SK-N-SH (cell line): ENCODE results near the gene PARVA. TPM values are rescaled to one million over a fixed set of nuclear protein-coding genes. Genes with fewer than 3 reads are reported as not detected.

Experiments
- CTCF ChIA-PET: fragments of 300-600, 350-600 bp; formaldehyde crosslinking; extraction: SDS; loops from one replicate; lab custom pipeline; 2021; lab: Yijun Ruan, JAX
- POLR2A ChIA-PET: fragments of 350-600 bp; sonication (Branson Sonifier 250); formaldehyde crosslinking; extraction: SDS; loops from one replicate; lab custom pipeline; 2020; ENCODE audit warnings: antibody characterized with exemption, inconsistent platforms; lab: Yijun Ruan, JAX
- DNase-seq: peaks from one replicate; pipeline ENCODE4 v3.0.0; 2012
- H2AFZ ChIP-seq: fragments of 200-600 bp; sonication (generic); 2 replicates; pipeline ENCODE4 v1.8.1; 2016; ENCODE audit warnings: antibody characterized with exemption, mild to moderate bottlenecking, low read depth
- H3F3A ChIP-seq: fragments of 200-600 bp; sonication (generic); replicated peaks from 2 replicates; pipeline ENCODE3; 2016; ENCODE audit warnings: antibody characterized with exemption, mild to moderate bottlenecking; ENCODE audit not compliant: insufficient read depth
- H3K27ac ChIP-seq, 2 experiments: fragments of 200-500 bp in 1 of 2; fragments of 200-600 bp in 1 of 2; sonication (Bioruptor generic) in 1 of 2; sonication (generic), shearing (Covaris generic) in 1 of 2; 2 replicates each; pipeline versions ENCODE4 v1.5.1 to v1.6.1; 2014 to 2016; ENCODE audit warnings: low read depth in 2 of 2, inconsistent platforms in 1 of 2, low read length in 1 of 2, mild to moderate bottlenecking in 1 of 2, mixed read lengths in 1 of 2
- H3K27me3 ChIP-seq: fragments of 200-600 bp; sonication (generic), shearing (Covaris generic); 2 replicates; pipeline ENCODE4 v1.6.1; 2016; ENCODE audit warnings: mixed run types; ENCODE audit not compliant: insufficient read depth
- H3K36me3 ChIP-seq, 2 experiments: fragments of 200-500 bp in 1 of 2; fragments of 200-600 bp in 1 of 2; sonication (Bioruptor generic) in 1 of 2; sonication (generic) in 1 of 2; replicated peaks in 1 of 2; 2 replicates each; pipeline versions ENCODE3 to v1.5.1; 2014 to 2016; ENCODE audit warnings: low read length in 1 of 2, mild to moderate bottlenecking in 1 of 2; ENCODE audit not compliant: insufficient read depth in 2 of 2, control insufficient read depth in 1 of 2
- H3K4me1 ChIP-seq, 2 experiments: fragments of 200-500 bp in 1 of 2; fragments of 200-600 bp in 1 of 2; sonication (Bioruptor generic) in 1 of 2; sonication (generic), shearing (Covaris generic) in 1 of 2; 2 replicates each; pipeline versions ENCODE4 v1.5.1 to v1.6.1; 2014 to 2016; ENCODE audit warnings: low read depth in 1 of 2, low read length in 1 of 2, mixed run types in 1 of 2; ENCODE audit not compliant: insufficient read depth in 2 of 2, control insufficient read depth in 1 of 2
- H3K4me2 ChIP-seq: fragments of 200-600 bp; sonication (generic), shearing (Covaris generic); 2 replicates; pipeline ENCODE4 v1.6.1; 2017; ENCODE audit warnings: mixed run types
- H3K4me3 ChIP-seq, 2 experiments: fragments of 200-500 bp in 1 of 2; fragments of 200-600 bp in 1 of 2; sonication (Bioruptor generic) in 1 of 2; sonication (generic), shearing (Covaris generic) in 1 of 2; 2 replicates each; pipeline versions ENCODE4 v1.5.1 to v1.8.1; 2014 to 2016; ENCODE audit warnings: low read depth in 2 of 2, inconsistent platforms in 1 of 2, low read length in 1 of 2, mild to moderate bottlenecking in 1 of 2, mixed read lengths in 1 of 2, moderate library complexity in 1 of 2
- H3K79me2 ChIP-seq: fragments of 200-600 bp; sonication (generic); 2 replicates; pipeline ENCODE4 v1.8.1; 2017; ENCODE audit warnings: mild to moderate bottlenecking; ENCODE audit not compliant: insufficient read depth
- H3K9ac ChIP-seq: fragments of 200-600 bp; sonication (generic); 2 replicates; pipeline ENCODE4 v1.6.1; 2017; ENCODE audit warnings: mixed run types
- H3K9me2 ChIP-seq: fragments of 200-600 bp; sonication (generic); 2 replicates; pipeline ENCODE4 v1.6.1; 2017; ENCODE audit warnings: mixed run types
- H3K9me3 ChIP-seq: fragments of 200-600 bp; sonication (generic); 2 replicates; pipeline ENCODE4 v1.6.1; 2017; ENCODE audit warnings: mixed run types, mild to moderate bottlenecking, moderate library complexity
- H4K20me1 ChIP-seq: fragments of 200-600 bp; sonication (generic); 2 replicates; pipeline ENCODE4 v1.6.1; 2017; ENCODE audit warnings: mild to moderate bottlenecking, mixed run types; ENCODE audit not compliant: insufficient read depth
- EP300 ChIP-seq, 2 experiments: IDR thresholded peaks; 2 replicates each; pipeline versions ENCODE4 v1.4.0 to v1.6.1; 2012; ENCODE audit warnings: borderline replicate concordance in 1 of 2, low read depth in 1 of 2, low read length in 1 of 2
- FOXJ3 ChIP-seq: sonication (generic); formaldehyde crosslinking; IDR thresholded peaks from 2 replicates; pipeline ENCODE4 v1.5.1; 2020; ENCODE audit warnings: mild to moderate bottlenecking, missing genetic modification reagents
- FOXM1 ChIP-seq: IDR thresholded peaks from 2 replicates; pipeline ENCODE4 v1.4.0; 2012; ENCODE audit warnings: low read depth, mild to moderate bottlenecking
- MEF2A ChIP-seq: IDR thresholded peaks from 2 replicates; pipeline ENCODE4 v1.4.0; 2012; ENCODE audit warnings: low read depth, borderline replicate concordance
- MXI1 ChIP-seq: IDR thresholded peaks from 2 replicates; pipeline ENCODE4 v1.6.1; 2012; ENCODE audit warnings: mild to moderate bottlenecking, low read depth, low read length, improper control_type of control experiment
- POLR2AphosphoS5 ChIP-seq: IDR thresholded peaks from 2 replicates; pipeline ENCODE4 v1.6.1; 2012; ENCODE audit warnings: low read depth, low read length
- RFX5 ChIP-seq: IDR thresholded peaks from 2 replicates; pipeline ENCODE4 v1.6.1; 2012; ENCODE audit warnings: mild to moderate bottlenecking, improper control_type of control experiment, low read length
- SIN3A ChIP-seq: IDR thresholded peaks from 2 replicates; pipeline ENCODE4 v1.6.1; 2012; ENCODE audit warnings: low read depth, mild to moderate bottlenecking, low read length, moderate library complexity, borderline replicate concordance
- SMC3 ChIP-seq: IDR thresholded peaks from 2 replicates; pipeline ENCODE4 v1.6.1; 2012; ENCODE audit warnings: low read depth, low read length, improper control_type of control experiment
- TCF12 ChIP-seq: IDR thresholded peaks from 2 replicates; pipeline ENCODE4 v1.4.0; 2012
- TEAD4 ChIP-seq: IDR thresholded peaks from 2 replicates; pipeline ENCODE4 v1.4.0; 2012; ENCODE audit warnings: mild to moderate bottlenecking, borderline replicate concordance; ENCODE audit not compliant: insufficient read depth
- YY1 ChIP-seq: IDR thresholded peaks from 2 replicates; pipeline ENCODE4 v1.4.0; 2012; ENCODE audit warnings: low read depth, mild to moderate bottlenecking
- WGBS: methylation state at CpG from one replicate; pipeline ENCODE4 v1.1.6; 2017; ENCODE audit warnings: low lambda C conversion rate; 5-methylcytosine and 5-hydroxymethylcytosine counted together
- polyA plus RNA-seq, 3 experiments: library from polyadenylated mRNA; depleted of rRNA; stranded (reverse); fragments of >200 nt; gene quantifications; 2 replicates each; pipeline ENCODE4 v1.2.3, GENCODE V29; 2012
- TF ChIP-seq, protein P1 (sequence below): IDR thresholded peaks from 2 replicates; pipeline ENCODE4 v1.6.1; 2012; ENCODE audit warnings: mild to moderate bottlenecking, low read depth, low read length, moderate library complexity
- TF ChIP-seq, protein P2 (sequence below): fragments of 200-600 bp; sonication (generic); IDR thresholded peaks from 2 replicates; pipeline ENCODE4 v1.6.1; 2017; ENCODE audit warnings: antibody characterized with exemption, mild to moderate bottlenecking, moderate library complexity
- TF ChIP-seq, protein P3 (sequence below): fragments of 150-350 bp; IDR thresholded peaks from 2 replicates; pipeline ENCODE4 v1.6.1; 2016; ENCODE audit warnings: mild to moderate bottlenecking, low read depth, low read length
- TF ChIP-seq, protein P4 (sequence below): IDR thresholded peaks from 2 replicates; pipeline ENCODE4 v1.4.0; 2012; ENCODE audit warnings: low read depth, borderline replicate concordance

The PARVA gene
- polyA plus RNA-seq, 1 of the 3 experiments (the other 2 are of a cell fraction) = 27.6 TPM

DNA sequence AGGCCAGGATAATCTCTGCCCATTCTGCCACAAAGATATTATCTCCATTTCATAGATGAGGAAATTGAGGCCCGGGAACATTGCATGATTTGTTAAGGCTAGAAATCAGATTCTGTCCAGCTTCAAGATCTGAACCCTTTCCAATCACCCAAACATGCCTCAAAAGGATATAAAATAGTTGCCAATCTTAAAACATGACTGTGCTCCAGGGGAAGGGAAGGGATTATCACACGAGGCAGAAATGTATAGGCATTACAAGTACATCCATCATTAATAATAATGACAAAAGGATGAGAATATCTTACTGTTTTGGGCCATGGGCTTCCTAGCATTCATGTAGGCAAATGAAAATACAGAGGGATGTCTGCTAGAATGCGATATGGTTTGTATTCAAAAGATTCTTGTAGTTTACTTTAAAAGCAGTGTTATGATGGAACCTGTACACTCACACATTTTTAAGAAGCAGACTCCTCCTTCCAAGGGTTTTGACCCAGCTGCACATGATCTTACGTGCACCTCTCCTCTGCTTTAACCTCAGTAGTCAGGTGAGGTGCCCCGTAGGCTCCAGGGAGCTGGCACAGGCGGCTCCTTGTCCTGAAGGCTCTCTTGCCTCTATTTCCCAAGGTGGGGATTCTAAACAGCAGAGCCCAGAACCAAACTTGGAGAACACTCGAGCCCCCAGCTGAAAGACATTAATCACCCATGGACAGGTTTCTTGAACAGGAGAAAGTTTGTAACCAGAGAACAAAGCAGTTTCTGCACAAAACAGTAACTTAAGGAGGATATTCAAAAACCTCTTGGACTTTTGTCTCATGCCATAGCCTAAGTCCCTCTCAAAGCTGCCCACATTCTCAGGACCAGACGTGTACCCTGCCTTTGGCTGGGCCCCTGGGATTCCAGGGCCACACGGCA lies 36.0 kb downstream of the PARVA start:
- Histone ChIP-seq H3K9ac (no peak overlapping the region), H3K79me2 (peaks cover 85% of the 10 kb centered on the region), H3K9me2 (no peaks in the 10 kb centered on the region), H3K4me2 (0 out of 2 replicates have a peak overlapping the region, but pooled peaks have one; percentile 76), H3K9me3 (no peaks in the 10 kb centered on the region), H3K27ac (peak overlapping the region; percentile 88 to 99), H3K36me3 (no peaks in the 10 kb centered on the region), H3K27me3 (no peaks in the 10 kb centered on the region), H3K4me1 (peaks cover 44 to 46% of the 10 kb centered on the region in 2 experiments), H3F3A (peaks cover 20% of the 10 kb centered on the region), H4K20me1 (no peaks in the 10 kb centered on the region), H3K4me3 (no peak overlapping the region), H2AFZ (no peak overlapping the region)
- POLR2A ChIA-PET = no interaction called here
- TF ChIP-seq, protein P1, sequence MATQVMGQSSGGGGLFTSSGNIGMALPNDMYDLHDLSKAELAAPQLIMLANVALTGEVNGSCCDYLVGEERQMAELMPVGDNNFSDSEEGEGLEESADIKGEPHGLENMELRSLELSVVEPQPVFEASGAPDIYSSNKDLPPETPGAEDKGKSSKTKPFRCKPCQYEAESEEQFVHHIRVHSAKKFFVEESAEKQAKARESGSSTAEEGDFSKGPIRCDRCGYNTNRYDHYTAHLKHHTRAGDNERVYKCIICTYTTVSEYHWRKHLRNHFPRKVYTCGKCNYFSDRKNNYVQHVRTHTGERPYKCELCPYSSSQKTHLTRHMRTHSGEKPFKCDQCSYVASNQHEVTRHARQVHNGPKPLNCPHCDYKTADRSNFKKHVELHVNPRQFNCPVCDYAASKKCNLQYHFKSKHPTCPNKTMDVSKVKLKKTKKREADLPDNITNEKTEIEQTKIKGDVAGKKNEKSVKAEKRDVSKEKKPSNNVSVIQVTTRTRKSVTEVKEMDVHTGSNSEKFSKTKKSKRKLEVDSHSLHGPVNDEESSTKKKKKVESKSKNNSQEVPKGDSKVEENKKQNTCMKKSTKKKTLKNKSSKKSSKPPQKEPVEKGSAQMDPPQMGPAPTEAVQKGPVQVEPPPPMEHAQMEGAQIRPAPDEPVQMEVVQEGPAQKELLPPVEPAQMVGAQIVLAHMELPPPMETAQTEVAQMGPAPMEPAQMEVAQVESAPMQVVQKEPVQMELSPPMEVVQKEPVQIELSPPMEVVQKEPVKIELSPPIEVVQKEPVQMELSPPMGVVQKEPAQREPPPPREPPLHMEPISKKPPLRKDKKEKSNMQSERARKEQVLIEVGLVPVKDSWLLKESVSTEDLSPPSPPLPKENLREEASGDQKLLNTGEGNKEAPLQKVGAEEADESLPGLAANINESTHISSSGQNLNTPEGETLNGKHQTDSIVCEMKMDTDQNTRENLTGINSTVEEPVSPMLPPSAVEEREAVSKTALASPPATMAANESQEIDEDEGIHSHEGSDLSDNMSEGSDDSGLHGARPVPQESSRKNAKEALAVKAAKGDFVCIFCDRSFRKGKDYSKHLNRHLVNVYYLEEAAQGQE = no peak
- TF ChIP-seq YY1 (no peak), SMC3 (no peak), POLR2AphosphoS5 (no peak), FOXM1 (no peak)
- TF ChIP-seq, protein P2, sequence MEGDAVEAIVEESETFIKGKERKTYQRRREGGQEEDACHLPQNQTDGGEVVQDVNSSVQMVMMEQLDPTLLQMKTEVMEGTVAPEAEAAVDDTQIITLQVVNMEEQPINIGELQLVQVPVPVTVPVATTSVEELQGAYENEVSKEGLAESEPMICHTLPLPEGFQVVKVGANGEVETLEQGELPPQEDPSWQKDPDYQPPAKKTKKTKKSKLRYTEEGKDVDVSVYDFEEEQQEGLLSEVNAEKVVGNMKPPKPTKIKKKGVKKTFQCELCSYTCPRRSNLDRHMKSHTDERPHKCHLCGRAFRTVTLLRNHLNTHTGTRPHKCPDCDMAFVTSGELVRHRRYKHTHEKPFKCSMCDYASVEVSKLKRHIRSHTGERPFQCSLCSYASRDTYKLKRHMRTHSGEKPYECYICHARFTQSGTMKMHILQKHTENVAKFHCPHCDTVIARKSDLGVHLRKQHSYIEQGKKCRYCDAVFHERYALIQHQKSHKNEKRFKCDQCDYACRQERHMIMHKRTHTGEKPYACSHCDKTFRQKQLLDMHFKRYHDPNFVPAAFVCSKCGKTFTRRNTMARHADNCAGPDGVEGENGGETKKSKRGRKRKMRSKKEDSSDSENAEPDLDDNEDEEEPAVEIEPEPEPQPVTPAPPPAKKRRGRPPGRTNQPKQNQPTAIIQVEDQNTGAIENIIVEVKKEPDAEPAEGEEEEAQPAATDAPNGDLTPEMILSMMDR = no peak
- WGBS = 86% methylated on average over 8 of the region's 9 CpGs
- no peak for DNase-seq
- CTCF ChIA-PET = interaction anchor here (0.6 to 1.9 kb wide), 20 partner anchors 83 to 486 kb away, joined by 3 to 7 read pairs (median 3); partner anchors contain the start of gene TEAD1

DNA sequence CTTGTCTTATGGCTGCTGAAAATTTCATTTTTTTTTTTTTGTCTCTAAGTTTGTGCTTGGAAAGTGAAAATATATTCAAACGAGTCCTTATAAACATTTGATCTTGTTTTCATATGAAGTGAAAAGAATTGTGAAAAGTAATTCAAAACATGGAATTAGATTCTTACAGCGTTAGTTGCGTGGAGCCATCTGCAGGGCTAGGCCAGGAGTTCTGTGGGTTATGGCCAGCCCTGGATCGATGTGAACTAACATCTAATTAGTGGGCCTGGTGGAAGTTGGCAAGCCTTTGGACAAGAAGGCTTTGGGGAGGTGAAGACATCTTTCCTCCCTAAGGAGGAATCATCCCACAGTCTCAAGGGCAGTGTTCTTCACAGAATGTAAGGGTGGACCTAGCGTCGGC lies 37.2 kb downstream of the PARVA start:
- no peaks in the 10 kb centered on the region for H3K36me3 ChIP-seq
- H3K79me2 ChIP-seq = peaks cover 85% of the 10 kb centered on the region
- H3K4me2 ChIP-seq = no peak overlapping the region
- H2AFZ ChIP-seq = no peak overlapping the region
- H3K4me1 ChIP-seq = peaks cover 44 to 48% of the 10 kb centered on the region in 2 experiments
- no peaks in the 10 kb centered on the region for H3K27me3 ChIP-seq
- no peak overlapping the region for H3K4me3 ChIP-seq
- ChIA-PET CTCF (interaction anchor here (0.8 kb wide), 1 partner anchor 474 kb away, joined by 4 read pairs; no protein-coding TSS in a partner anchor), POLR2A (no interaction called here)
- peaks cover 20% of the 10 kb centered on the region for H3F3A ChIP-seq
- H3K9me2 ChIP-seq = no peaks in the 10 kb centered on the region
- WGBS = 94% methylated on average over 6 of the region's 6 CpGs
- H3K9ac ChIP-seq = no peak overlapping the region
- no peak overlapping the region; a peak in 1 of 4 replicates for H3K27ac ChIP-seq
- no peaks in the 10 kb centered on the region for H3K9me3 ChIP-seq
- DNase-seq = no peak
- H4K20me1 ChIP-seq = no peaks in the 10 kb centered on the region
- TF ChIP-seq MXI1 (no peak), TCF12 (no peak), SMC3 (no peak), YY1 (no peak), RFX5 (no peak), TEAD4 (no peak), MEF2A (no peak), FOXJ3 (CRISPR knock-in tag) (no peak), SIN3A (no peak), EP300 (IDR thresholded peaks at IDR 0.05; ENCODE audit: borderline replicate concordance in 1 of 2, low read depth in 1 of 2, low read length in 1 of 2) (no peak)
- TF ChIP-seq, protein P3, sequence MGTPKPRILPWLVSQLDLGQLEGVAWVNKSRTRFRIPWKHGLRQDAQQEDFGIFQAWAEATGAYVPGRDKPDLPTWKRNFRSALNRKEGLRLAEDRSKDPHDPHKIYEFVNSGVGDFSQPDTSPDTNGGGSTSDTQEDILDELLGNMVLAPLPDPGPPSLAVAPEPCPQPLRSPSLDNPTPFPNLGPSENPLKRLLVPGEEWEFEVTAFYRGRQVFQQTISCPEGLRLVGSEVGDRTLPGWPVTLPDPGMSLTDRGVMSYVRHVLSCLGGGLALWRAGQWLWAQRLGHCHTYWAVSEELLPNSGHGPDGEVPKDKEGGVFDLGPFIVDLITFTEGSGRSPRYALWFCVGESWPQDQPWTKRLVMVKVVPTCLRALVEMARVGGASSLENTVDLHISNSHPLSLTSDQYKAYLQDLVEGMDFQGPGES = no peak
- TF ChIP-seq, protein P4, sequence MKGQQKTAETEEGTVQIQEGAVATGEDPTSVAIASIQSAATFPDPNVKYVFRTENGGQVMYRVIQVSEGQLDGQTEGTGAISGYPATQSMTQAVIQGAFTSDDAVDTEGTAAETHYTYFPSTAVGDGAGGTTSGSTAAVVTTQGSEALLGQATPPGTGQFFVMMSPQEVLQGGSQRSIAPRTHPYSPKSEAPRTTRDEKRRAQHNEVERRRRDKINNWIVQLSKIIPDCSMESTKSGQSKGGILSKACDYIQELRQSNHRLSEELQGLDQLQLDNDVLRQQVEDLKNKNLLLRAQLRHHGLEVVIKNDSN = no peak
